Measurements from ENCODE around the gene LCE4A. TPM values are rescaled to one million over a fixed set of nuclear protein-coding genes. Genes with fewer than 3 reads are reported as not detected.
"Not testable (repeated sequence)": the region's sequence is repeated elsewhere in the genome, so short reads cannot be mapped to it uniquely, and the experiment has no call there.

LCE4A gene
- total RNA-seq: not detected

GRCh38 chr1:152707860-152708259 is at the start of gene LCE4A:
Gene LCE4A (plus strand): TSS chr1:152708160. CDS start chr1:152709076, 916 bp downstream.
- H3K4me3 ChIP-seq: no peak within 1 kb of the TSS
- H3K27me3 ChIP-seq (replicated peaks; ENCODE audit: insufficient read depth): no peaks in the 10 kb centered on the region
- no peaks in the 10 kb centered on the region for H3K9me3 ChIP-seq
- no peak within 1 kb of the TSS for H3K27ac ChIP-seq
- H3K36me3 ChIP-seq: no peaks in the 10 kb centered on the region
- no peaks in the 10 kb centered on the region for H3K4me1 ChIP-seq (ENCODE audit: control insufficient read depth in 1 of 2, low read depth in 2 of 2)
- TF ChIP-seq CTCF (IDR thresholded peaks at IDR 0.05): no peak
- ATAC-seq (ENCODE audit: insufficient number of reproducible peaks, low FRiP score, low read depth) (no peak), DNase-seq (ENCODE audit: low spot score) (no peak)

GRCh38 chr1:152658649-152659048 is 49.3 kb upstream of the LCE4A start:
- Histone ChIP-seq H3K27me3 (replicated peaks; ENCODE audit: insufficient read depth) (no peaks in the 10 kb centered on the region), H3K4me3 (no peak overlapping the region), H3K27ac (no peak overlapping the region), H3K9me3 (no peaks in the 10 kb centered on the region), H3K36me3 (no peaks in the 10 kb centered on the region), H3K4me1 (ENCODE audit: control insufficient read depth in 1 of 2, low read depth in 2 of 2) (peaks cover 0 to 4% of the 10 kb centered on the region in 2 donors)
- DNase-seq (ENCODE audit: low spot score): no peak
- no peak for ATAC-seq (ENCODE audit: insufficient number of reproducible peaks, low FRiP score, low read depth)
- TF ChIP-seq CTCF (IDR thresholded peaks at IDR 0.05): no peak

- ATAC-seq (ENCODE audit: insufficient number of reproducible peaks, low FRiP score, low read depth) (no peak), DNase-seq (ENCODE audit: low spot score) (no peak)
- no peak for TF ChIP-seq CTCF (IDR thresholded peaks at IDR 0.05)
- Histone ChIP-seq H3K36me3 (no peaks in the 10 kb centered on the region), H3K4me3 (no peak within 1 kb of the TSS), H3K4me1 (ENCODE audit: control insufficient read depth in 1 of 2, low read depth in 2 of 2) (no peaks in the 10 kb centered on the region), H3K27me3 (replicated peaks; ENCODE audit: insufficient read depth) (no peaks in the 10 kb centered on the region), H3K27ac (no peak within 1 kb of the TSS), H3K9me3 (no peaks in the 10 kb centered on the region)
Observed at GRCh38 chr1:152663098-152663497, 44.9 kb upstream of the LCE4A start, which contains the start of gene LCE2D. Gene LCE2D (plus strand): TSS chr1:152663380. CDS start chr1:152664106, 726 bp downstream.

GRCh38 chr1:152666171-152666570 is 41.8 kb upstream of the LCE4A start:
- not testable (repeated sequence) for H3K36me3 ChIP-seq; H3K27ac ChIP-seq; H3K9me3 ChIP-seq; H3K27me3 ChIP-seq (replicated peaks; ENCODE audit: insufficient read depth); H3K4me1 ChIP-seq (ENCODE audit: control insufficient read depth in 1 of 2, low read depth in 2 of 2); ATAC-seq (ENCODE audit: insufficient number of reproducible peaks, low FRiP score, low read depth); DNase-seq (ENCODE audit: low spot score); H3K4me3 ChIP-seq

- Histone ChIP-seq H3K4me1 (ENCODE audit: control insufficient read depth in 1 of 2, low read depth in 2 of 2) (no peaks in the 10 kb centered on the region), H3K9me3 (no peaks in the 10 kb centered on the region), H3K4me3 (no peak overlapping the region), H3K36me3 (no peaks in the 10 kb centered on the region), H3K27ac (no peak overlapping the region), H3K27me3 (replicated peaks; ENCODE audit: insufficient read depth) (no peaks in the 10 kb centered on the region)
- ATAC-seq (ENCODE audit: insufficient number of reproducible peaks, low FRiP score, low read depth): no peak
- no peak for DNase-seq (ENCODE audit: low spot score)
- TF ChIP-seq CTCF (IDR thresholded peaks at IDR 0.05): no peak
Observed at GRCh38 chr1:152667648-152668047, 40.3 kb upstream of the LCE4A start.

- Histone ChIP-seq H3K9me3 (no peaks in the 10 kb centered on the region), H3K4me3 (no peak overlapping the region), H3K27ac (no peak overlapping the region), H3K27me3 (replicated peaks; ENCODE audit: insufficient read depth) (no peaks in the 10 kb centered on the region), H3K36me3 (no peaks in the 10 kb centered on the region), H3K4me1 (ENCODE audit: control insufficient read depth in 1 of 2, low read depth in 2 of 2) (no peaks in the 10 kb centered on the region)
- TF ChIP-seq CTCF (IDR thresholded peaks at IDR 0.05): no peak
- DNase-seq (ENCODE audit: low spot score) (no peak), ATAC-seq (ENCODE audit: insufficient number of reproducible peaks, low FRiP score, low read depth) (no peak)
Observed at GRCh38 chr1:152673016-152673415, 34.9 kb upstream of the LCE4A start.

- H3K36me3 ChIP-seq; H3K27ac ChIP-seq; DNase-seq (ENCODE audit: low spot score); H3K27me3 ChIP-seq (replicated peaks; ENCODE audit: insufficient read depth); H3K4me3 ChIP-seq; H3K4me1 ChIP-seq (ENCODE audit: control insufficient read depth in 1 of 2, low read depth in 2 of 2); ATAC-seq (ENCODE audit: insufficient number of reproducible peaks, low FRiP score, low read depth); H3K9me3 ChIP-seq: not testable (repeated sequence)
Observed at GRCh38 chr1:152674983-152675382, 33.0 kb upstream of the LCE4A start, which contains the start of gene LCE2C. Gene LCE2C (plus strand): TSS chr1:152675279. CDS start chr1:152676016, 737 bp downstream.

Data from thoracic aorta (tissue), 2 donors.